Measurements from ENCODE around the gene LPAR2.

- TF ChIP-seq CTCF (IDR thresholded peaks at IDR 0.05) (no peak), POLR2A (IDR thresholded peaks at IDR 0.05) (no peak)
Measured at GRCh38 chr19:19633711-19634515, 5.9 kb upstream of the LPAR2 start.
